OCI-LY7 (cell line): Measurements from ENCODE around the gene GCH1. TPM values are rescaled to one million over a fixed set of nuclear protein-coding genes. Genes with fewer than 3 reads are reported as not detected.

Experiments
- BruUV-seq: library from RNA; stranded (reverse); fragments of 400-500 nt; replicated peaks from 2 replicates; lab custom pipeline; 2021; lab: Mats Ljungman, UMichigan
- CTCF ChIA-PET: fragments of 300-600 bp; sonication (Branson Sonifier 250); formaldehyde crosslinking; loops from one replicate; lab custom pipeline; 2022; ENCODE audit warnings: antibody characterized with exemption; ENCODE audit not compliant: unreplicated experiment; lab: Charles Lee
- POLR2A ChIA-PET: fragments of 300-600 bp; sonication (Branson Sonifier 250); formaldehyde crosslinking; loops from one replicate; lab custom pipeline; 2022; ENCODE audit warnings: antibody characterized with exemption; lab: Charles Lee
- DNase-seq: peaks from one replicate; pipeline ENCODE4 v3.0.0-alpha.2; 2015; ENCODE audit warnings: low spot score
- H2AFZ ChIP-seq: fragments of 200-600 bp; sonication (generic), shearing (Covaris generic); 2 replicates; pipeline ENCODE4 v1.6.1; 2014; ENCODE audit warnings: mild to moderate bottlenecking, antibody characterized with exemption, low read length, moderate library complexity
- H3K27ac ChIP-seq: fragments of 200-600 bp; sonication (generic); 2 replicates; pipeline ENCODE4 v1.5.1; 2014; ENCODE audit warnings: mixed run types, low read depth, mild to moderate bottlenecking, moderate library complexity, low read length, inconsistent platforms; ENCODE audit not compliant: poor library complexity, severe bottlenecking
- H3K36me3 ChIP-seq: fragments of 200-600 bp; sonication (generic); 2 replicates; pipeline ENCODE4 v1.6.1; 2014; ENCODE audit warnings: mild to moderate bottlenecking, antibody characterized with exemption, low read length, moderate library complexity, mixed read lengths; ENCODE audit not compliant: insufficient read depth
- H3K4me1 ChIP-seq: fragments of 200-600 bp; sonication (generic); 2 replicates; pipeline ENCODE4 v1.5.1; 2014; ENCODE audit warnings: mild to moderate bottlenecking, low read length; ENCODE audit not compliant: insufficient read depth, poor library complexity, severe bottlenecking
- H3K4me2 ChIP-seq: fragments of 200-600 bp; sonication (generic); 2 replicates; pipeline ENCODE4 v1.6.1; 2014; ENCODE audit warnings: mild to moderate bottlenecking, low read length
- H3K4me3 ChIP-seq: fragments of 200-600 bp; sonication (generic); 2 replicates; pipeline ENCODE4 v1.5.1; 2014; ENCODE audit warnings: mild to moderate bottlenecking, low read depth, low read length; ENCODE audit not compliant: poor library complexity, severe bottlenecking
- H3K79me2 ChIP-seq: fragments of 200-600 bp; sonication (generic); 2 replicates; pipeline ENCODE4 v1.6.1; 2016; ENCODE audit warnings: low read depth, mild to moderate bottlenecking, low read length, moderate library complexity, mixed read lengths; ENCODE audit not compliant: insufficient read depth
- H3K9me2 ChIP-seq: fragments of 200-600 bp; sonication (generic); 2 replicates; pipeline ENCODE4 v1.6.1; 2016; ENCODE audit warnings: mild to moderate bottlenecking, low read length, mixed read lengths; ENCODE audit not compliant: insufficient read depth
- H3K9me3 ChIP-seq: fragments of 200-600 bp; sonication (generic); 2 replicates; pipeline ENCODE4 v1.6.1; 2014; ENCODE audit warnings: mild to moderate bottlenecking, mixed run types, low read length, mixed read lengths
- H4K20me1 ChIP-seq: fragments of 200-600 bp; sonication (generic); 2 replicates; pipeline ENCODE4 v1.6.1; 2014; ENCODE audit warnings: mild to moderate bottlenecking, antibody characterized with exemption, low read length, moderate library complexity, mixed read lengths; ENCODE audit not compliant: insufficient read depth
- CTCF ChIP-seq: fragments of 200-600 bp; sonication (generic); conservative IDR thresholded peaks from 2 replicates; pipeline ENCODE4 v1.5.1; 2014; ENCODE audit warnings: mild to moderate bottlenecking, antibody characterized with exemption, low read length, moderate library complexity, mixed read lengths
- EZH2phosphoT487 ChIP-seq: fragments of 200-600 bp; sonication (generic); IDR thresholded peaks from 2 replicates; pipeline ENCODE4 v1.6.1; 2018; ENCODE audit warnings: low read depth, borderline replicate concordance, mild to moderate bottlenecking, mixed run types, antibody characterized with exemption, low read length, moderate library complexity, mixed read lengths
- intact Hi-C: fragments of 100-400 bp; cut with micrococcal nuclease; formaldehyde crosslinking; loops from one replicate; pipeline ENCODE4 v1.10.0; 2022; ENCODE audit not compliant: unreplicated experiment
- total RNA-seq, 2 experiments: library from RNA; depleted of rRNA in 1 of 2; stranded (reverse); fragments of >200 nt in 1 of 2; shearing (Covaris generic) in 1 of 2; gene quantifications; 2 replicates each; pipeline ENCODE4 v1.2.3, GENCODE V29; 2014 to 2022

Gene GCH1
- total RNA-seq, 2 experiments from 2014 or later = 14.7 to 22.5 TPM

DNA sequence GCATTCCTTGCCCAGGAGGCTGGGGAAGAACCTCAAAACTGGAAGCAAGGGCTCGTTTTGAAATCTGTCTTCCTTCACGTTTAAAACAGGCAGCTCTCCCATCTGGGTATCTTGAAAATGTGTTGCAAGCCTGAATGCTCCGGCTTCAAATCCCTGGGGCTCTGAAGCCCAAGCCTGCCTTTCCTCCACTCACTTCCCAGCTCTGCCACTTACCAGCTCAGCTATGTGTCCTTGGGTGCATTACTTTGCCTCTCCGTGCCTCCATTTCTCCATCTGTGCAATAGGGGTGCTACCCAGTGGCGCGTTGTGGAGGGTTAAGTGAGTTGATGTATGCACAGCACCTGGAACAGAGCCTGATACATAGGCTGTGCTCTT, 97.6 kb downstream of the GCH1 start:
- DNase-seq = no peak
- Histone ChIP-seq H3K36me3 (no peaks in the 10 kb centered on the region), H3K9me2 (no peaks in the 10 kb centered on the region), H4K20me1 (no peaks in the 10 kb centered on the region), H3K4me2 (no peak overlapping the region), H3K4me3 (no peak overlapping the region), H3K4me1 (no peaks in the 10 kb centered on the region), H2AFZ (no peak overlapping the region; the same call in 1 of the 2 replicates), H3K79me2 (no peaks in the 10 kb centered on the region), H3K27ac (no peak overlapping the region), H3K9me3 (no peaks in the 10 kb centered on the region)
- BruUV-seq = no TSS peak
- TF ChIP-seq CTCF = no peak
- TF ChIP-seq EZH2phosphoT487 = no peak
- intact Hi-C loops = no loop called here
- CTCF ChIA-PET = no interaction called here
- POLR2A ChIA-PET = no interaction called here

DNA sequence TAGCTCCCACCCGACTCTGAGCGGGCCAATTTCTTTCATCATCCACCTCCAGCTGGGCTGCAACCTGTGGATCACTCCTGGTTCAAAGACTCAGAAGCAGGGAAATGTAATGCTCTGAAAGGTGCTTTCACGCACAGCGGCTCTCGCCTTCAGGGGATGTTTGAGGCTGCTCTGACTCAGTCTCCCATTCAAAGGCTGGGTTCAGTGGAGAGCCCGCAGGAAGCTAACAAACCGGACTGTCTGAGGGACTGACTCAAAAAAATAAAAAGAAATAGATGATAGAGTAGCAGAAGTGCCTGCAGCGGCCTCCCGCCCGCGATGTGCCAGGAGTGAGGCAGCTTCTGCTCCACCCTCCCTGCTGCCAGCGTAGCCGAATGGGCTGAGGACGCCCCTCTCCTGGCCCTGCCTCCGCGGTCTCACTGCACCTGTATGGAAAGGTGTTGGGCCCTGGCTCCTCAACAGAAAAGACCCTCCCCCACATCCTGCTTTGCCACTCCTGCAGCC, 98.0 kb downstream of the GCH1 start:
- H3K4me1 ChIP-seq = no peaks in the 10 kb centered on the region
- TF ChIP-seq CTCF (no peak), EZH2phosphoT487 (no peak)
- no peak overlapping the region for H3K4me2 ChIP-seq
- H3K4me3 ChIP-seq = no peak overlapping the region
- no peak overlapping the region for H2AFZ ChIP-seq
- POLR2A ChIA-PET = no interaction called here
- no peaks in the 10 kb centered on the region for H3K9me3 ChIP-seq
- no peaks in the 10 kb centered on the region for H3K36me3 ChIP-seq
- no TSS peak for BruUV-seq
- intact Hi-C loops = no loop called here
- CTCF ChIA-PET = interaction anchor here (0.9 kb wide), 1 partner anchor 19 kb away, joined by 3 read pairs; no protein-coding TSS in a partner anchor
- no peaks in the 10 kb centered on the region for H4K20me1 ChIP-seq
- H3K9me2 ChIP-seq = no peaks in the 10 kb centered on the region
- no peak for DNase-seq
- H3K27ac ChIP-seq = no peak overlapping the region
- H3K79me2 ChIP-seq = no peaks in the 10 kb centered on the region

DNA sequence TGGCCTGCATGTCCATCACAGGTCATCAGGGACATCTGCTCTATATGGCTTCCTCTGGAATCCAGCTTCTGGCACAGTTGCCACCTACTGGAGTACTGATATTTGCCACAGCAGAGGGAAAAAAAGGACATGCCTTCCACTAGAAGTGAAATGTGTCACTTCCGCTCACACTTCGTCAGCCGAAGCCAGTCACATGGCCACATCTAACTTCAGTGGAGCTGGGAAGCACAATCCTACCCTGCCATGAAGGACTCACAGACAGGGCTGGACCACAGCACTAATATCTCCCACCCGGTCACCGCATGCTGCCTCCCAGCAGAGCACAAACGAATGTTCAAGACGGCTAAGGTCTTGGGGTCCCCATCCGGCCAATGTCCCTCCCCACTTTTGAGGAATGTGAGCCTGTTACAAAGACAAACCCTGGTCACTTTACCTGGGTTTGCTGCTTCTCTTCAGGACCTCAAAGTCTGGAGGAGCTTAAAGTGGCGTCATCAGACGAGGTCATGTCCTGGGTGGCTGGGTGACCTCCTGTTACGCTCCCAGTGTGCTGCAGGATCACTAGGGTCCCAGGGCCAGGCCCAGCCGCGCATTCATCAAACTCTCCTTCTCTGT, 98.6 kb downstream of the GCH1 start:
- TF ChIP-seq CTCF (no peak), EZH2phosphoT487 (no peak)
- Histone ChIP-seq H4K20me1 (no peaks in the 10 kb centered on the region), H2AFZ (no peak overlapping the region), H3K4me2 (no peak overlapping the region), H3K27ac (no peak overlapping the region), H3K79me2 (no peaks in the 10 kb centered on the region), H3K36me3 (no peaks in the 10 kb centered on the region), H3K4me3 (no peak overlapping the region), H3K9me3 (no peaks in the 10 kb centered on the region), H3K9me2 (no peaks in the 10 kb centered on the region), H3K4me1 (no peaks in the 10 kb centered on the region)
- POLR2A ChIA-PET = no interaction called here
- intact Hi-C loops = no loop called here
- BruUV-seq = no TSS peak
- DNase-seq = no peak
- CTCF ChIA-PET = interaction anchor here (0.9 kb wide), 1 partner anchor 19 kb away, joined by 3 read pairs; no protein-coding TSS in a partner anchor
